Mesenchymal stem cell (in vitro differentiated cells and primary cell): ENCODE measurements around the gene MAP3K10.

Source experiments
- DNase-seq: peaks from one replicate; pipeline ENCODE4 v3.0.0-alpha.2; 2013
- H2AFZ ChIP-seq: one replicate; pipeline ENCODE4 v1.6.1; 2013; ENCODE audit warnings: low read depth, mild to moderate bottlenecking, control low read depth, inconsistent platforms, low read length, moderate library complexity
- H2AK5ac ChIP-seq: 2 replicates; pipeline ENCODE4 v1.6.1; 2013; ENCODE audit warnings: low read length, moderate library complexity, mild to moderate bottlenecking, inconsistent platforms; ENCODE audit not compliant: severe bottlenecking
- H2BK120ac ChIP-seq: one replicate; pipeline ENCODE4 v1.6.1; 2013; ENCODE audit warnings: low read depth, mild to moderate bottlenecking, inconsistent platforms, low read length, moderate library complexity
- H2BK12ac ChIP-seq, 2 experiments: one replicate each; pipeline ENCODE4 v1.6.1; 2013; ENCODE audit warnings: inconsistent platforms in 2 of 2, low read length in 2 of 2, mild to moderate bottlenecking in 2 of 2, moderate library complexity in 2 of 2, control low read depth in 1 of 2
- H2BK15ac ChIP-seq: one replicate; pipeline ENCODE4 v1.6.1; 2013; ENCODE audit warnings: mild to moderate bottlenecking, low read depth, inconsistent platforms; ENCODE audit not compliant: poor library complexity, severe bottlenecking
- H2BK5ac ChIP-seq: 2 replicates; pipeline ENCODE4 v1.6.1; 2013; ENCODE audit warnings: low read depth, mild to moderate bottlenecking, low read length, control low read depth, inconsistent platforms; ENCODE audit not compliant: poor library complexity, severe bottlenecking
- H3K14ac ChIP-seq, 2 experiments: one replicate each; pipeline ENCODE4 v1.6.1; 2013; ENCODE audit warnings: inconsistent platforms in 2 of 2, low read length in 2 of 2, control low read depth in 1 of 2, mild to moderate bottlenecking in 1 of 2, moderate library complexity in 1 of 2
- H3K18ac ChIP-seq, 2 experiments: one replicate each; pipeline ENCODE4 v1.6.1; 2013; ENCODE audit warnings: inconsistent platforms in 2 of 2, low read length in 2 of 2, control low read depth in 1 of 2, low read depth in 1 of 2, mild to moderate bottlenecking in 1 of 2
- H3K23ac ChIP-seq, 2 experiments: one replicate each; pipeline ENCODE4 v1.6.1; 2013; ENCODE audit warnings: inconsistent platforms in 2 of 2, low read length in 2 of 2, mild to moderate bottlenecking in 2 of 2, moderate library complexity in 2 of 2, control low read depth in 1 of 2
- H3K27ac ChIP-seq: 2 replicates; pipeline ENCODE4 v1.5.1; 2013; ENCODE audit warnings: mild to moderate bottlenecking, moderate library complexity, low read length, control low read depth, inconsistent platforms; ENCODE audit not compliant: poor library complexity, severe bottlenecking
- H3K27me3 ChIP-seq, 2 experiments: 2 replicates each; pipeline versions ENCODE4 v1.6.1 to v1.7.0; 2013; ENCODE audit warnings: low read length in 2 of 2, mild to moderate bottlenecking in 2 of 2, moderate library complexity in 2 of 2, control low read depth in 1 of 2, inconsistent platforms in 1 of 2; ENCODE audit not compliant: control insufficient read depth in 1 of 2, insufficient read depth in 1 of 2
- H3K36me3 ChIP-seq, 2 experiments: 2 replicates each; pipeline versions ENCODE4 v1.6.1 to v1.7.0; 2013; ENCODE audit warnings: low read length in 2 of 2, control low read depth in 1 of 2, inconsistent platforms in 1 of 2, low read depth in 1 of 2, mild to moderate bottlenecking in 1 of 2; ENCODE audit not compliant: insufficient read depth in 2 of 2, control insufficient read depth in 1 of 2
- H3K4ac ChIP-seq, 2 experiments: one replicate each; pipeline ENCODE4 v1.6.1; 2013; ENCODE audit warnings: inconsistent platforms in 2 of 2, low read length in 2 of 2, mild to moderate bottlenecking in 2 of 2, moderate library complexity in 2 of 2, control low read depth in 1 of 2, low read depth in 1 of 2
- H3K4me1 ChIP-seq: 2 replicates; pipeline ENCODE4 v1.6.1; 2013; ENCODE audit warnings: low read depth, low read length, control low read depth; ENCODE audit not compliant: control insufficient read depth, insufficient read depth
- H3K4me2 ChIP-seq: 2 replicates; pipeline ENCODE4 v1.6.1; 2013; ENCODE audit warnings: low read length, mild to moderate bottlenecking, inconsistent platforms; ENCODE audit not compliant: poor library complexity, severe bottlenecking
- H3K4me3 ChIP-seq, 2 experiments: 2 replicates each; pipeline versions ENCODE4 v1.5.1 to v1.7.0; 2013; ENCODE audit warnings: low read length in 2 of 2, mild to moderate bottlenecking in 2 of 2, control low read depth in 1 of 2, low read depth in 1 of 2; ENCODE audit not compliant: insufficient read depth in 1 of 2
- H3K79me1 ChIP-seq: replicated peaks from 2 replicates; pipeline ENCODE4 v1.6.1; 2013; ENCODE audit warnings: mild to moderate bottlenecking, control low read depth, low read length, inconsistent platforms; ENCODE audit not compliant: poor library complexity, severe bottlenecking
- H3K9ac ChIP-seq: 2 replicates; pipeline ENCODE4 v1.7.0; 2013; ENCODE audit warnings: mild to moderate bottlenecking, low read length, moderate library complexity
- H3K9me3 ChIP-seq: 2 replicates; pipeline ENCODE4 v1.7.0; 2013; ENCODE audit warnings: mild to moderate bottlenecking, low read length; ENCODE audit not compliant: control insufficient read depth
- H4K8ac ChIP-seq: one replicate; pipeline ENCODE4 v1.6.1; 2013; ENCODE audit warnings: inconsistent platforms, mild to moderate bottlenecking, low read length, moderate library complexity
- H4K91ac ChIP-seq: one replicate; pipeline ENCODE4 v1.6.1; 2013; ENCODE audit warnings: mild to moderate bottlenecking, low read length, inconsistent platforms
- WGBS: methylation state at CpG from one replicate; pipeline ENCODE4 v1.1.7; 2013; ENCODE audit warnings: mixed read lengths; 5-methylcytosine and 5-hydroxymethylcytosine counted together

Gene MAP3K10

DNA sequence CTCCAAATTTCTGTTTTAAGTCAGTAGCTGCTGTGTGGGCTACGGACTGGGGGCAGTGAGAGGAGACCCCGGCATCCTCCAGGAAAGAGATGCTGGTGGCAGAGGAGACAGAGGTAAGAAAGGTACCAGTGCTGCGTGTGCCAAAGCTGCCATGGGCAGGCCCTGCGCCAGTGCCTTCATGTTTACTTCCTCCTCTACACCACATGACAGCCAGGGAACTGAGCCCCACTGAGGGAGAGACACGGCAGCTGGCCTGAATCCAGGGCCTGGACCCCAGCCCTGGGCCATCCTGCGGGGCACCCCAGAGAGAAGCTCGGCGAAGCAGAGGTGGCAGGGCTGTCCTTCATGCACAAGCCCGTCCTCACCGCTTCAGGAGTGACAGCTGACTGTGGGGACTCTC lies 58.0 kb downstream of the MAP3K10 start:
- Histone ChIP-seq H2BK120ac (no peak overlapping the region), H3K14ac (no peak overlapping the region), H3K79me1 (peaks cover 47% of the 10 kb centered on the region), H3K23ac (no peak overlapping the region), H3K18ac (no peak overlapping the region), H3K4me2 (no peak overlapping the region), H3K4me3 (no peak overlapping the region), H2AFZ (no peak overlapping the region), H3K9me3 (no peaks in the 10 kb centered on the region), H2BK5ac (no peak overlapping the region), H3K9ac (no peak overlapping the region), H2BK12ac (no peak overlapping the region), H2AK5ac (no peak overlapping the region), H4K8ac (no peak overlapping the region), H3K36me3 (peaks cover 42 to 61% of the 10 kb centered on the region in 2 experiments), H2BK15ac (peak overlapping the region; percentile 9), H3K27me3 (no peaks in the 10 kb centered on the region), H4K91ac (no peak overlapping the region), H3K27ac (no peak overlapping the region), H3K4ac (no peak overlapping the region), H3K4me1 (peaks cover 20% of the 10 kb centered on the region)
- DNase-seq: no peak
- WGBS: 94% methylated on average over 10 of the region's 10 CpGs

DNA sequence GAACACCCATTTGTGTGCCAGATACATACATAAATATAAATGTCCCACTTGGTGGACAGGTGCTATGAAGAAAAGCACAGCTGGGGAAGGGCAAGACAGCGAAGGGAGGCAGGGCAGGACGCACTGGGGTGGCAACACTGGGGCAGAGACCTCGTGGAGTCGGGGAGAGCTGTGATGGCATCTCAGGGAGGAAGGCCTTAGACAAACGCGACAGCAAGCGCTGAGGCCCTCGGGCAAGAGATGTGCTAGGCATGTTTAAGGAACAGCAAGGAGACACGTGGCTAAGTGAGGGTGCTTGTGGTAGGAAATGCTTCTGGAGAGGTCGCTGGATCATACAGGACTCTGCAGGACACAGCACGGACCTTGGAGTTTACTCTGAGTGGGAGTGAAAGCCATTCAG lies 58.6 kb downstream of the MAP3K10 start:
- Histone ChIP-seq H2AFZ (no peak overlapping the region), H2BK5ac (no peak overlapping the region), H2BK12ac (no peak overlapping the region), H3K4me1 (peaks cover 17% of the 10 kb centered on the region), H3K4me2 (no peak overlapping the region), H4K91ac (no peak overlapping the region), H3K27ac (no peak overlapping the region), H3K27me3 (no peaks in the 10 kb centered on the region), H3K36me3 (peaks cover 45 to 66% of the 10 kb centered on the region in 2 experiments), H3K9me3 (no peaks in the 10 kb centered on the region), H3K4ac (no peak overlapping the region), H2BK120ac (no peak overlapping the region), H3K14ac (no peak overlapping the region), H3K23ac (no peak overlapping the region), H3K79me1 (peaks cover 46% of the 10 kb centered on the region), H3K4me3 (no peak overlapping the region), H3K18ac (no peak overlapping the region), H2AK5ac (no peak overlapping the region), H2BK15ac (no peak overlapping the region), H4K8ac (no peak overlapping the region), H3K9ac (no peak overlapping the region)
- 96% methylated on average over 11 of the region's 11 CpGs for WGBS
- no peak for DNase-seq

DNA sequence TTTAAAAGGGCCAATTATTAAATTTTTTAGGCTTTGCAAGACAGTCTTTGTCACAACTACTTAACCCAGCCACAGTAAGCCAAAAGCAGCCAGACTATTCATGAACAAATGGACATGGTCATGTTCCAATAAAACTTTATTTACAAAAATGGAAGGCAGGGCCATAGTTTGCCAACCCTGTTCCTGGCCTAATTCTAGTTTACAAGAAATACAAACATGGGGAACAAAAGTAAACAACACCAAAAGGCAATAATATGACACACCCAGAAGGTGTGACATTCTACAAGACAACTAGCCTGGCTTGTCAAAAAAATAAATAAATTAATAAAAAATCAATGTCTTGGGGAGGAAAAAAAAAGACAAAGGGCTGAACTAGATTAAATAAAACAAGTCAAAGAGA lies 60.0 kb downstream of the MAP3K10 start:
- Histone ChIP-seq H3K79me1 (peaks cover 51% of the 10 kb centered on the region), H3K18ac (no peak overlapping the region), H3K9me3 (no peaks in the 10 kb centered on the region), H3K14ac (no peak overlapping the region), H3K4me2 (no peak overlapping the region), H3K27me3 (no peaks in the 10 kb centered on the region), H3K36me3 (peaks cover 57 to 80% of the 10 kb centered on the region in 2 experiments), H3K27ac (no peak overlapping the region), H2BK5ac (no peak overlapping the region), H2BK15ac (no peak overlapping the region), H4K8ac (no peak overlapping the region), H2BK120ac (no peak overlapping the region), H3K9ac (no peak overlapping the region), H2AFZ (no peak overlapping the region), H3K4me3 (no peak overlapping the region), H2BK12ac (no peak overlapping the region), H3K4me1 (peaks cover 16% of the 10 kb centered on the region), H4K91ac (no peak overlapping the region), H3K23ac (no peak overlapping the region), H2AK5ac (no peak overlapping the region), H3K4ac (no peak overlapping the region)
- no peak for DNase-seq

DNA sequence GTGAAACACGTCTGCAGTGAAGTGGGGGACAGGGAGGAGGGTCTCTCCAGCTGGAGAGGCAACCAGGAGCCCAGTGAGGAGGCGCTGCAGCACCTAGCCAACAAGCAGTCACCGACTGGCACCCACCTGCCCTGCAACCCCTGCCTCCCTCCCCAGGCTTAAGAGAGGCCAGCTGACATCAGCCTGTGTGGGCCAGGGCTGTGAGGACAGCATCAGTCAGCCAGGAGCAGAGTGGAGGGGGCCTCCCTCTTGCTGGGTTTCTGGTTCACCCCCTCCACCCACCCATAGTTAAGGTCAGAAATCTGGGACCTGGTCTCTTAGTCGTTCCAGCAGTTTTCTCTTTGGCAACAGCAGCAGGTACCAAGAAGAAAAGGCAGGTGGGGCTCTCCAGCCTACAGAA lies 60.8 kb downstream of the MAP3K10 start:
- H2BK5ac ChIP-seq: no peak overlapping the region
- no peak overlapping the region for H3K18ac ChIP-seq
- H3K27me3 ChIP-seq: no peaks in the 10 kb centered on the region
- no peak overlapping the region for H3K4me2 ChIP-seq
- H2BK12ac ChIP-seq: no peak overlapping the region
- DNase-seq: no peak
- 86% methylated on average over 4 of the region's 4 CpGs for WGBS
- H3K36me3 ChIP-seq: peaks cover 60 to 87% of the 10 kb centered on the region in 2 experiments
- no peak overlapping the region for H2AK5ac ChIP-seq
- no peak overlapping the region for H2BK120ac ChIP-seq
- H2AFZ ChIP-seq: no peak overlapping the region
- no peaks in the 10 kb centered on the region for H3K9me3 ChIP-seq
- H3K79me1 ChIP-seq: peaks cover 53% of the 10 kb centered on the region
- H4K91ac ChIP-seq: no peak overlapping the region
- no peak overlapping the region for H3K4ac ChIP-seq
- H3K4me3 ChIP-seq: no peak overlapping the region
- H3K14ac ChIP-seq: no peak overlapping the region
- H2BK15ac ChIP-seq: no peak overlapping the region
- peaks cover 15% of the 10 kb centered on the region for H3K4me1 ChIP-seq
- H3K9ac ChIP-seq: no peak overlapping the region
- H4K8ac ChIP-seq: no peak overlapping the region
- H3K23ac ChIP-seq: no peak overlapping the region
- H3K27ac ChIP-seq: no peak overlapping the region
